ENCODE results near the gene CUBN.
"Not testable (repeated sequence)": the region's sequence is repeated elsewhere in the genome, so short reads cannot be mapped to it uniquely, and the experiment has no call there.

The CUBN gene

GRCh38 chr10:17141504-17142229 lies 12.1 kb upstream of the CUBN start:
- no peak for DNase-seq (ENCODE audit: low read depth in 2 of 2)

GRCh38 chr10:17140386-17140761 lies 10.8 kb upstream of the CUBN start:
- no peak for DNase-seq (ENCODE audit: low read depth in 2 of 2)

GRCh38 chr10:17138460-17139042 lies 8.9 kb upstream of the CUBN start:
- DNase-seq (ENCODE audit: low read depth in 2 of 2), result no peak

GRCh38 chr10:17134737-17135260 lies 5.2 kb upstream of the CUBN start:
- DNase-seq (ENCODE audit: low read depth in 2 of 2), result no peak

- DNase-seq (ENCODE audit: low read depth in 2 of 2), result no peak
Observed at GRCh38 chr10:17134282-17134681, 4.7 kb upstream of the CUBN start.

GRCh38 chr10:17128261-17128660 lies 1.4 kb downstream of the CUBN start:
- no peak for DNase-seq (ENCODE audit: low read depth in 2 of 2)

- DNase-seq (ENCODE audit: low read depth in 2 of 2), result no peak
Observed at GRCh38 chr10:17126327-17126726, 3.3 kb downstream of the CUBN start.

GRCh38 chr10:17125206-17125893 lies 4.3 kb downstream of the CUBN start:
- no peak for DNase-seq (ENCODE audit: low read depth in 2 of 2)

GRCh38 chr10:17123961-17124360 lies 5.7 kb downstream of the CUBN start:
- DNase-seq (ENCODE audit: low read depth in 2 of 2), result no peak

- DNase-seq (ENCODE audit: low read depth in 2 of 2), result no peak
Observed at GRCh38 chr10:17122726-17123661, 6.6 kb downstream of the CUBN start.

GRCh38 chr10:17122052-17122451 lies 7.6 kb downstream of the CUBN start:
- no peak for DNase-seq (ENCODE audit: low read depth in 2 of 2)

- no peak for DNase-seq (ENCODE audit: low read depth in 2 of 2)
Observed at GRCh38 chr10:17120694-17121093, 8.9 kb downstream of the CUBN start.

- no peak for DNase-seq (ENCODE audit: low read depth in 2 of 2)
Observed at GRCh38 chr10:17119845-17120244, 9.8 kb downstream of the CUBN start.

GRCh38 chr10:17116193-17116592 lies 13.4 kb downstream of the CUBN start:
- DNase-seq (ENCODE audit: low read depth in 2 of 2), result no peak

- no peak for DNase-seq (ENCODE audit: low read depth in 2 of 2)
Observed at GRCh38 chr10:17115683-17116082, 13.9 kb downstream of the CUBN start.

- not testable (repeated sequence) for DNase-seq (ENCODE audit: low read depth in 2 of 2)
Observed at GRCh38 chr10:17114878-17115444, 14.7 kb downstream of the CUBN start.

GRCh38 chr10:17113889-17114540 lies 15.6 kb downstream of the CUBN start:
- DNase-seq (ENCODE audit: low read depth in 2 of 2), result no peak

GRCh38 chr10:17113346-17113745 lies 16.3 kb downstream of the CUBN start:
- DNase-seq (ENCODE audit: low read depth in 2 of 2), result no peak

- DNase-seq (ENCODE audit: low read depth in 2 of 2), result no peak
Observed at GRCh38 chr10:17112566-17112965, 17.0 kb downstream of the CUBN start.

- DNase-seq (ENCODE audit: low read depth in 2 of 2), result no peak
Observed at GRCh38 chr10:17109475-17110207, 20.0 kb downstream of the CUBN start.
